ENCODE data around the gene ESF1. TPM values are rescaled to one million over a fixed set of nuclear protein-coding genes. Genes with fewer than 3 reads are reported as not detected.

The ESF1 gene
- total RNA-seq, 1 donor from 2014 or later, result 18.9 TPM

- H3K4me1 Mint-ChIP-seq, result no peaks in the 10 kb centered on the region
- no peak for DNase-seq (ENCODE audit: low read depth, low spot score)
- H3K27me3 Mint-ChIP-seq (ENCODE audit: low read depth), result peaks cover 4% of the 10 kb centered on the region
- H3K9me3 Mint-ChIP-seq, result no peaks in the 10 kb centered on the region
- H3K4me3 Mint-ChIP-seq, result no peak overlapping the region
- H3K36me3 Mint-ChIP-seq (ENCODE audit: low read depth), result no peaks in the 10 kb centered on the region
- H3K27ac Mint-ChIP-seq (ENCODE audit: unreplicated experiment), result no peak overlapping the region
- TF ChIP-seq CTCF (conservative IDR thresholded peaks at IDR 0.05), result no peak
These were observed 108.0 kb downstream of the ESF1 start for GRCh38 chr20:13676682-13677081.

- no peak for DNase-seq (ENCODE audit: low read depth, low spot score)
- H3K27me3 Mint-ChIP-seq (ENCODE audit: low read depth), result peaks cover 14% of the 10 kb centered on the region
- H3K4me1 Mint-ChIP-seq, result no peaks in the 10 kb centered on the region
- TF ChIP-seq CTCF (conservative IDR thresholded peaks at IDR 0.05), result no peak
- no peak overlapping the region for H3K4me3 Mint-ChIP-seq
- H3K9me3 Mint-ChIP-seq, result no peaks in the 10 kb centered on the region
- no peaks in the 10 kb centered on the region for H3K36me3 Mint-ChIP-seq (ENCODE audit: low read depth)
- H3K27ac Mint-ChIP-seq (ENCODE audit: unreplicated experiment), result no peak overlapping the region
These were observed 112.0 kb downstream of the ESF1 start for GRCh38 chr20:13672690-13673089.

GRCh38 chr20:13671916-13672378 lies 112.8 kb downstream of the ESF1 start:
- Mint-ChIP-seq H3K4me3 (no peak overlapping the region), H3K9me3 (no peaks in the 10 kb centered on the region), H3K27me3 (ENCODE audit: low read depth) (peaks cover 14% of the 10 kb centered on the region), H3K4me1 (no peaks in the 10 kb centered on the region), H3K27ac (ENCODE audit: unreplicated experiment) (no peak overlapping the region), H3K36me3 (ENCODE audit: low read depth) (no peaks in the 10 kb centered on the region)
- no peak for TF ChIP-seq CTCF (conservative IDR thresholded peaks at IDR 0.05)
- DNase-seq (ENCODE audit: low read depth, low spot score), result no peak

- Mint-ChIP-seq H3K9me3 (no peaks in the 10 kb centered on the region), H3K36me3 (ENCODE audit: low read depth) (no peaks in the 10 kb centered on the region), H3K4me1 (no peaks in the 10 kb centered on the region), H3K27me3 (ENCODE audit: low read depth) (peaks cover 14% of the 10 kb centered on the region), H3K4me3 (no peak overlapping the region), H3K27ac (ENCODE audit: unreplicated experiment) (no peak overlapping the region)
- DNase-seq (ENCODE audit: low read depth, low spot score), result no peak
- no peak for TF ChIP-seq CTCF (conservative IDR thresholded peaks at IDR 0.05)
These were observed 113.2 kb downstream of the ESF1 start for GRCh38 chr20:13671512-13671911.

GRCh38 chr20:13670160-13670559 lies 114.6 kb downstream of the ESF1 start:
- Mint-ChIP-seq H3K4me1 (no peaks in the 10 kb centered on the region), H3K4me3 (no peak overlapping the region), H3K27me3 (ENCODE audit: low read depth) (peaks cover 14% of the 10 kb centered on the region), H3K27ac (ENCODE audit: unreplicated experiment) (no peak overlapping the region), H3K36me3 (ENCODE audit: low read depth) (no peaks in the 10 kb centered on the region), H3K9me3 (no peaks in the 10 kb centered on the region)
- no peak for DNase-seq (ENCODE audit: low read depth, low spot score)
- TF ChIP-seq CTCF (conservative IDR thresholded peaks at IDR 0.05), result no peak

Measured in neural crest cell (in vitro differentiated cells).